ENCODE data around the gene TACC2.
A peak's percentile ranks its signal among the peaks of the same experiment; 100 is the strongest.

The TACC2 gene

GRCh38 chr10:122234416-122234815, 245.5 kb downstream of the TACC2 start:
- DNase-seq = peak; percentile 32

- DNase-seq = no peak
Observed at GRCh38 chr10:122236690-122237306, 247.8 kb downstream of the TACC2 start.

GRCh38 chr10:122237331-122237990, 248.5 kb downstream of the TACC2 start:
- no peak for DNase-seq

DNA sequence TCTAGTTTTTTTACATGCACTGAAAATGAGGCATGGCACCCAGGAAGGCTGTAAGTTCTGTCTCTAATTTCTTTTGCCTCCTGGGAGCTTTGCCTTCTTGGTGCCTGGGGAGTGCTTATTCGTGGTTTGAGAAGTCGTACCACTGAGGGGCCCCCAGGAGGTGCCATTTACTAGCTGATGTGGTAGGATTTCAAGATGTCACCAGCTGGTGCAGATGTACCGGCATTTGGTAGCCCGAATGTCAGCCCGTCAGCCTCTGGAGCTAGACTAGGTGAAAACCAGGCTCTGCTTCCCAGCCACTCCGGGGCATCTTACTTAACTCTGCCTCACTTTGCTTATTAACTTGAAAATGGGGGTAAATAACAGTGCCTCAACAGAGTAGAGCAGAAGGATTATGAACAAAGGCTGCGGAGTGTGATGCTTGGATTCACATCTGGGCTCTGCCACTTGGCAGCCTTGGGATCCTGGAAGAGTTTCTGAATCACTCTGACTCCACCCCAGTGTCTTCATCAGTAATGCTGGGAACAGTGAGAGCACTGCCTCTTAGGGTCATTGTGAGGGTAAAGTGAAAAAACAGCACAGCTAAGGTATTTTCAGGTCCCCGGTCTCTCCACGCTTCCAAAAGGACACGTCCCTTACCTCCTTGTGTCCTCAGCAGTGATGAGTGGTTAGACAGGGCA, 250.8 kb downstream of the TACC2 start:
- DNase-seq = no peak

DNA sequence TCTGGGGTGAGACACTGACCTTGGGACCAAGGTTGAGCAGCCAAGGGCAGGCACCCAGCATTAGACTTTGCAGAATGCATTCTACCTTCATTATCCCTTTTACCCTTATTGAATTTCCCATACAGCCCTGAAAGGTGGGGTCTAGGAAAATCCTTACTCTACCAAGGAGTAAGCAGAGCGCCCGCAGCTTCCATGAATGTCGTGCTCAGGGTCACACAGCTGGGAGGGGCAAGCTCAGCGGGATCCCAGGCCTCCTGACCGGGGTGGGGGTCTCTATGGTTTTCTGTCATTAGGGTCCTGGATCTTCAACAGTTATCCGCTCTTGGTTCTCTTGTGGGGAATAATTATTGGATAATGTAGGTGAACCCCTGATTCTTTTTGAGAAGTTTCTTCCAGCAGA, 251.4 kb downstream of the TACC2 start:
- DNase-seq = no peak

DNA sequence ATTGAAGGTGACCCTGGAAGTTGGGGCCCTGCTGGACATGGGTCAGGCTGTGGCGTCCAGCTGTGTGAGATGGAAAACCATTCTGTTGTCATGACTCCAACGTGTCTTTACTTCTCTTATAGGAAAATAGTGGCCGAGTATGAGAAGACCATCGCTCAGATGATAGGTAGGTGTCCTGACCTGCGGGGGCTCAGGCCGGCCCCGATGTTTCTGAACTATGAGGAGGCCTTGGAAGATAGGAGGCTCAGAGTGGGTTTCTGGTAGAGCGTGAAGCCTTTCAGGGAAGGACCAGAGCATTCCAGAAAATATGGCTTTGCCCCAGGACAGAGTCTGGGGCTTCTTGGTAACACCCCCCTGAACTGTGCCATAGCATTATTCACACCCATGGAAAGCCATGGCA, 252.9 kb downstream of the TACC2 start:
- no peak for DNase-seq

GRCh38 chr10:122243550-122243949, 254.6 kb downstream of the TACC2 start:
- no peak for DNase-seq

DNA sequence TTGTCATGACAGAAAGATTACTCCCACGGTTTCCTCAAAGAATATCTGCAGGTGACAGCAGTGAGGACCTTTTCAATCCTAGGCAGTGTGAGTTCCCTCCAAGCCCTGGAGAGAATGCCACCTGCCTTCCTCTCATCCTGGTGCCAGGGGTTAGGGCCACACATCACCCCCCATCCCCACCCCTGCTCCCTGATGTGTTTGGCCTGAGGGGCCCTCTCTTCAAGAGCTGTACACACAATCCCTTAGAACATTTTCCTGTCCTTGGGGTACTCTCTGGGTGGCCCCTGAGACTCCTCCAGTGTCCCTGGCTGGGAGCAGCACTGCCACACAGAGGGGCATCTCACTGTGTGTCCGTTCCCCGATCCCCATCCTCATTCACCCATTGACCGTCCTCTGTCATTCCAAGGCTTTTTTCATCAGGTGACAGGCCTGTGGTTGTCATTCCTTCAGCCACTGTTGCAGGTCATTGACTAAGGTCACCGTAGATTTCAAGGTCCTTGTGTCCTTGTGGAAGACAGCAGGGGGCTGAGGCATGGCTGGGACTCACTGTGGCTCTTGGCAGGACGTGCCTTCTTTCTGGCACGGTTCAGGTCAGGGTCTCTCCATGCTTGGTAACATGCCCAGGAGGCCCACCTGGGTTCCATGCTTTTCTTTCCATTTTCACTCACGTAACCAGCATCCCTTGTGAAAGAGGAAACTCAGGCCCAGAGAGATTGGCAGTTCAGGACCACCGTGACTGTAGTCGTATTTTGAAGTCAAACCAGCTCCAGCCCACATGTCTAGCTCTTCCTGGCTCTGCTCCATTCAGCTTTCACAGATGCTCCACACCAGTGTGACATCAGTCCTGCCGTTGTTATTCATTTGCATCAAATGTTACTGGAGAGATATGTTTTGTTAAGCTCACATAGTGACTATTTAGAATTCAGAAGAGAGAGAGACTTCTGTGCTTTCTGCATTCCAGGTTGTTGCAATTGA, 255.3 kb downstream of the TACC2 start:
- no peak for DNase-seq

DNA sequence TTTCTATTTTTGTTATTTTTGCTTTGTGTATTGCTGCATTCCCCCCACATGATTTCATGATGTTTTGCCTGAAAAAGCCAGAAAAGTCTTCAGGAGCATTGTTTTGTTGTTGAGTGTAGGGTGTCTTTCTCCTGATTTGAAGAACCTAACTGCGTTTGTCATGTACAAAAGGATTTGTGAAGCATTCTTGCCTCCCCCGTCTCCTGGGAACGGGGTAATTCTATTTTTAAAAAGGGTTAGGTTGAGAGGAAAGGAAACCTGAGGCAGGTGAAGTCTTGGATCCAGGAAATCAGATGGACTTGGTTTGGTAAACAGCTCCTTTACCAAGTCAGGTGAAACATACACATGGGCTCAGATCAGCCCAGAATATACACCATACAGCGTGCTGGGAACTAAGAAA, 256.2 kb downstream of the TACC2 start:
- DNase-seq = peak; percentile 31

DNA sequence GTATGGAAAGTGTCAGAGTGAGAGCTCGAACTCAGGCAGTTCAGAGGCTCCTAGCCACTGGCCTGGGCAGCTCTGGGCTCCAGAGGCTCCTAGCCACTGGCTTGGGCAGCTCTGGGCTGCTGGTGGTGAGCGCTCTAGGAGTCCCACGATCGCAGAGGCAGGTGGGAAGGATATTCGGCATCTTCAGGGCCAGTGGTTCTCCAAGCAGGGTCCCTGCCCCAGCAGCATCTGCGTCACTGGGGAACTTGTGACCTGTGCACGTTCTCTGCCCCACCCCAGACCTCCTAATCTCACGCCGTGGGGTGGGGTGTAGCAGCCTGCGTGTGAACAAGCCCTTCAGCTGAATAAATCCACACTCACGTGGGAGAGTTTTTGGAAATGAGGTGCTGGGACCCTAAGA, 256.9 kb downstream of the TACC2 start:
- no peak for DNase-seq

- no peak for DNase-seq
Observed at GRCh38 chr10:122246830-122247520, 258.0 kb downstream of the TACC2 start.

- DNase-seq = no peak
Observed at GRCh38 chr10:122248356-122249302, 259.7 kb downstream of the TACC2 start.

GRCh38 chr10:122249303-122249850, 260.4 kb downstream of the TACC2 start:
- DNase-seq = no peak

DNA sequence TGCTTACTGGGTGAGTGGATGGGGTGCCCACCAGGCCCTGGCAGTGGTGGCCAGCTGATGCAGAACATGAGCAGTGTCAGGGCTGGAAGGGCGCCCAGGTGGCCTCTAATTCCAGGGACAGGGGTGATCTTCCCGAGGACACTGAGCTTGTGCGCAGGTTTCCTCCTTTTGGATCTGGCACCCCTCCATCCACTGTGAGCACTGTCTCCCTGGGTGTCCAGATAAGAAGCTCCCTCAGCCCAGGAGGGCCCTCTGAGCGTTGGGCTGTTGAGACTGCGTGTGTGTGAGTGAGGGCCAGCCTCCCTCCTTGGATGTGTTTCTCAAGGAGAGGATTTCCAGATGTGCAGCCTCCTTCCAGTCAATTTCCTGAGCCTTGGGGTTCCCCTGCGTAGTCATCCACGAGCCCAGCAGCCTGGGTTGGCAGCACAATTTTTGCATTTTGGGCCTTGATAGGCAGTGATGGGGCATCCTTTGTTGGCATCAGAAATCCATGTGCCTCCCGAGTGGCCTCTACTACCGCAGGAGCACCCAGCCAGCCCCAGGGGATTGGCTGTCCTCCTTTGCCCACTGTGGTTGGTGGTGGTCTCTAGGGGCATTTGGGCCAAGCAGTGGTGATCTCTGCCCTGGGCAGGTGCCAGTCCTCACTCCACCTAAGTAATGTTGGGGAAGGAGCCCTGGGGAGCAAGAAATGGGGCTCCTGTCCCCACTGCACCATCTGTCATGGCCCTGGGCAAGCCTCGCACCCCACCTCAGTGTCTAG, 261.2 kb downstream of the TACC2 start:
- no peak for DNase-seq

DNA sequence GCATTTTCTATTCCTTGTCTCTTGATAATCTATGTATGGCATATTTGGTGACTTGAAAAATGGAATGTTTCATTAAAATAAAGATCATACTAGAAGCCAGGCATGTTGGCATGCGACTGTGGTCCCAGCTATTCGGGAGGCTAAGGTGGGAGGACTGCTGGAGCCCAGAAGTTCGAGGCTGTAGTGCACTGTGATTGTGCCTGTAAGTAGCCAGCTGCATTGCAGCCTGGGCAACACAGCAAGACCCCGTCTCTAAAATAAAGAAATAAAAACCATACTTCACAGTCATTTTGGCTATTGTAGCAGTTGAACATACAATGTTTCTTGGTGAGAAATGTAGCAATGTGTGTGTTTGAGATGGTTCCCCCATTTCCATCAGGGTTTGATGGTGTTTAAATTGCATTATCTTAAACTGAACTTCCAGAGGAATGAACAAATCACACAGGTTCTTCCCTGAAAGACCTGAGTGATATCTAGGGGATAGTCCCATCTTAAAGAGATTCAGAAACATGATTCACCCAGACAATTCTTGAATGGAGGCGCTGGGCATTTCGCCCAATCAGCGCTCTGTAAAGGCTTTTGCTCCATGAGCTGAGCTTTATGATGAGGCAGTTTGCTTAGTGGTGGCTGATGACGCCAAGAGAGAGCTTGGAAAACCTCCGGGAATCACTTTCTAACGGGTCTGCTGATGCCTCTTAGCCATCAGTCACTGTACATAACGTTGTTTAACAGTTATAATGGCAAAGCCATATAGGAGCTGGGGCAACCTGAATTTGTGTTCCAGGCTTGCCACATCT, 262.7 kb downstream of the TACC2 start:
- no peak for DNase-seq

DNA sequence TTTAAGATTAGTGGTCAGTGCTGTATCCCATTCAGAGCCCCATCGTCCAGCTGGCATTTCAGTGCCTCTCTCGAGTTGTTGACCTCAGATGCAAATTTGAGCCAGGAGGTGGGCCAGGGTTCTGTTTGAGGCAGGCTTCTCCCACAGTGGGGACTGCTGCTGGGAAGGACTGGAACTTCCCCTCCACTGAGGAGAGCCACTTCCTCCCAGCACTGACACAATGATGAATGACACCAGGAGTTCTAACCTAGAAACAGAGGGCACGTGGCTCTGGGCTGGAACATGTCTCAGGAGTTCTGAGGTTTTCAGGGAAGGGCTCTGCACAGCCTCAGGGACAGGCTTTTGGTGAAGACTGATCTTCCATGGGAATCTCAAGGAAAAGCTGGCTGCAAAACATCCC, 263.8 kb downstream of the TACC2 start:
- DNase-seq = no peak

- no peak for DNase-seq
Observed at GRCh38 chr10:122253605-122254004, 264.6 kb downstream of the TACC2 start.

- no peak for DNase-seq
Observed at GRCh38 chr10:122254831-122255230, 265.9 kb downstream of the TACC2 start.

All from NCI-H2107 (cell line).